ENCODE results near the gene STOML3.
"Not testable (repeated sequence)": the region's sequence is repeated elsewhere in the genome, so short reads cannot be mapped to it uniquely, and the experiment has no call there.

Gene STOML3

GRCh38 chr13:38990693-38991092, at the start of gene STOML3:
STOML3 (minus strand) TSS chr13:38990831; CDS start chr13:38990721, 110 bp downstream.
- DNase-seq (ENCODE audit: low read depth, low spot score) = no peak

GRCh38 chr13:39040206-39040605, 49.6 kb upstream of the STOML3 start:
- no peak for DNase-seq (ENCODE audit: low read depth, low spot score)

- no peak for DNase-seq (ENCODE audit: low read depth, low spot score)
These were observed 48.4 kb upstream of the STOML3 start for GRCh38 chr13:39039041-39039440.

GRCh38 chr13:39038569-39039030, 48.0 kb upstream of the STOML3 start:
- DNase-seq (ENCODE audit: low read depth, low spot score) = no peak

GRCh38 chr13:39037880-39038568, 47.4 kb upstream of the STOML3 start, which contains the start of the genes NHLRC3 and PROSER1:
NHLRC3 (plus strand) TSS chr13:39038456; CDS start chr13:39038640, 184 bp downstream.
PROSER1 (minus strand) TSS chr13:39038089; CDS start chr13:39037242, 847 bp downstream.
- peak; percentile 74 for DNase-seq (ENCODE audit: low read depth, low spot score)

GRCh38 chr13:39037410-39037879, 46.8 kb upstream of the STOML3 start:
- no peak for DNase-seq (ENCODE audit: low read depth, low spot score)

GRCh38 chr13:39036212-39036611, 45.6 kb upstream of the STOML3 start:
- no peak for DNase-seq (ENCODE audit: low read depth, low spot score)

GRCh38 chr13:39035799-39036198, 45.2 kb upstream of the STOML3 start:
- DNase-seq (ENCODE audit: low read depth, low spot score) = no peak

GRCh38 chr13:39035204-39035603, 44.6 kb upstream of the STOML3 start:
- DNase-seq (ENCODE audit: low read depth, low spot score) = no peak

GRCh38 chr13:39034085-39034484, 43.5 kb upstream of the STOML3 start:
- no peak for DNase-seq (ENCODE audit: low read depth, low spot score)

- DNase-seq (ENCODE audit: low read depth, low spot score) = no peak
These were observed 41.5 kb upstream of the STOML3 start for GRCh38 chr13:39032150-39032549.

- DNase-seq (ENCODE audit: low read depth, low spot score) = no peak
These were observed 34.8 kb upstream of the STOML3 start for GRCh38 chr13:39025433-39025839.

- DNase-seq (ENCODE audit: low read depth, low spot score) = no peak
These were observed 33.1 kb upstream of the STOML3 start for GRCh38 chr13:39023761-39024160.

- no peak for DNase-seq (ENCODE audit: low read depth, low spot score)
These were observed 32.7 kb upstream of the STOML3 start for GRCh38 chr13:39023316-39023715.

GRCh38 chr13:39020853-39021462, 30.3 kb upstream of the STOML3 start:
- no peak for DNase-seq (ENCODE audit: low read depth, low spot score)

GRCh38 chr13:39016787-39017186, 26.2 kb upstream of the STOML3 start:
- DNase-seq (ENCODE audit: low read depth, low spot score) = no peak

- DNase-seq (ENCODE audit: low read depth, low spot score) = no peak
These were observed 25.5 kb upstream of the STOML3 start for GRCh38 chr13:39016087-39016486.

GRCh38 chr13:39013462-39013861, 22.8 kb upstream of the STOML3 start:
- no peak for DNase-seq (ENCODE audit: low read depth, low spot score)

- no peak for DNase-seq (ENCODE audit: low read depth, low spot score)
These were observed 22.0 kb upstream of the STOML3 start for GRCh38 chr13:39012608-39013007.

GRCh38 chr13:39006371-39007111, 15.9 kb upstream of the STOML3 start:
- not testable (repeated sequence) for DNase-seq (ENCODE audit: low read depth, low spot score)

GRCh38 chr13:38998739-38999138, 8.1 kb upstream of the STOML3 start:
- no peak for DNase-seq (ENCODE audit: low read depth, low spot score)

- DNase-seq (ENCODE audit: low read depth, low spot score) = no peak
These were observed 2.8 kb upstream of the STOML3 start for GRCh38 chr13:38993381-38993780.

Data from smooth muscle cell of the brain vasculature (primary cell).